K562 (cell line): ENCODE measurements around the gene ELP1.

ENCODE experiments used
- FOXA1 ChIP-seq: fragments of 450-650 bp; IDR thresholded peaks from 2 replicates; pipeline ENCODE4 v1.6.1; 2016; ENCODE audit warnings: mild to moderate bottlenecking, borderline replicate concordance
- HDGF ChIP-seq: fragments of 450-650 bp; IDR thresholded peaks from 2 replicates; pipeline ENCODE4 v1.6.1; 2016
- PML ChIP-seq: IDR thresholded peaks from 2 replicates; pipeline ENCODE4 v1.6.1; 2012; ENCODE audit warnings: low read length, inconsistent platforms
- POLR2A ChIP-seq: fragments of 450-650 bp; conservative IDR thresholded peaks from 2 replicates; pipeline ENCODE4 v1.6.1; 2016
- SMAD1 ChIP-seq: fragments of 150-350 bp; IDR thresholded peaks from 2 replicates; pipeline ENCODE4 v1.6.1; 2014; ENCODE audit warnings: low read length, low read depth; ENCODE audit not compliant: partially characterized antibody
- SMARCE1 ChIP-seq: fragments of 450-650 bp; IDR thresholded peaks from 2 replicates; pipeline ENCODE4 v1.7.1; 2016; ENCODE audit warnings: mild to moderate bottlenecking
- ZBTB49 ChIP-seq: sonication (generic); formaldehyde crosslinking; IDR thresholded peaks from 2 replicates; pipeline ENCODE4 v1.8.0; 2022; ENCODE audit warnings: missing genetic modification reagents, mild to moderate bottlenecking, borderline replicate concordance
- ZBTB7A ChIP-seq: IDR thresholded peaks from 2 replicates; pipeline ENCODE4 v1.6.1; 2011; ENCODE audit warnings: low read depth, mild to moderate bottlenecking, low read length, moderate library complexity, borderline replicate concordance; ENCODE audit not compliant: control insufficient read depth
- ZNF3 ChIP-seq: fragments of 250-450 bp; sonication (Bioruptor Pico); IDR thresholded peaks from 2 replicates; pipeline ENCODE4 v1.5.0; 2021; ENCODE audit warnings: mild to moderate bottlenecking, moderate library complexity
- TF ChIP-seq, protein P1 (sequence below), 3 experiments: IDR thresholded peaks in 2 of 3; conservative IDR thresholded peaks in 1 of 3; 2 replicates each; pipeline ENCODE4 v1.5.1; 2011 to 2012; ENCODE audit warnings: low read length in 3 of 3, mild to moderate bottlenecking in 3 of 3, control low read depth in 2 of 3, improper control_type of control experiment in 1 of 3, inconsistent platforms in 1 of 3, low read depth in 1 of 3, mixed read lengths in 1 of 3, moderate library complexity in 1 of 3; ENCODE audit not compliant: insufficient read depth in 2 of 3

GRCh38 chr9:108867829-108868228 is 66.1 kb downstream of the ELP1 start:
- TF ChIP-seq, protein P1, sequence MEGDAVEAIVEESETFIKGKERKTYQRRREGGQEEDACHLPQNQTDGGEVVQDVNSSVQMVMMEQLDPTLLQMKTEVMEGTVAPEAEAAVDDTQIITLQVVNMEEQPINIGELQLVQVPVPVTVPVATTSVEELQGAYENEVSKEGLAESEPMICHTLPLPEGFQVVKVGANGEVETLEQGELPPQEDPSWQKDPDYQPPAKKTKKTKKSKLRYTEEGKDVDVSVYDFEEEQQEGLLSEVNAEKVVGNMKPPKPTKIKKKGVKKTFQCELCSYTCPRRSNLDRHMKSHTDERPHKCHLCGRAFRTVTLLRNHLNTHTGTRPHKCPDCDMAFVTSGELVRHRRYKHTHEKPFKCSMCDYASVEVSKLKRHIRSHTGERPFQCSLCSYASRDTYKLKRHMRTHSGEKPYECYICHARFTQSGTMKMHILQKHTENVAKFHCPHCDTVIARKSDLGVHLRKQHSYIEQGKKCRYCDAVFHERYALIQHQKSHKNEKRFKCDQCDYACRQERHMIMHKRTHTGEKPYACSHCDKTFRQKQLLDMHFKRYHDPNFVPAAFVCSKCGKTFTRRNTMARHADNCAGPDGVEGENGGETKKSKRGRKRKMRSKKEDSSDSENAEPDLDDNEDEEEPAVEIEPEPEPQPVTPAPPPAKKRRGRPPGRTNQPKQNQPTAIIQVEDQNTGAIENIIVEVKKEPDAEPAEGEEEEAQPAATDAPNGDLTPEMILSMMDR (IDR thresholded peaks at IDR 0.05 in 2 of 3, conservative IDR thresholded peaks at IDR 0.05 in 1 of 3; ENCODE audit: insufficient read depth in 2 of 3, low read depth in 1 of 3, low read length in 3 of 3) = no peak
- TF ChIP-seq FOXA1 (no peak), ZNF3 (CRISPR knock-in tag) (no peak), PML (no peak), POLR2A (no peak), ZBTB7A (no peak), SMARCE1 (no peak), SMAD1 (no peak), HDGF (no peak), ZBTB49 (CRISPR knock-in tag) (no peak)
